H1 (cell line): Measurements from ENCODE around the gene MTNR1B. TPM values are rescaled to one million over a fixed set of nuclear protein-coding genes. Genes with fewer than 3 reads are reported as not detected.

Source experiments
- CTCF ChIA-PET: fragments of 300-600 bp; sonication (Branson Sonifier 250); formaldehyde crosslinking; loops from one replicate; lab custom pipeline; 2021; ENCODE audit not compliant: partially characterized antibody; lab: Charles Lee
- POLR2A ChIA-PET: fragments of 300-600 bp; sonication (Branson Sonifier 250); formaldehyde crosslinking; loops from one replicate; lab custom pipeline; 2021; ENCODE audit warnings: inconsistent platforms; ENCODE audit not compliant: partially characterized antibody; lab: Charles Lee
- DNase-seq, 2 experiments: peaks; one replicate each; pipeline versions ENCODE4 v3.0.0 to v3.0.0-alpha.2; 2010 to 2022; ENCODE audit warnings: low spot score in 2 of 2, low read depth in 1 of 2, mixed read lengths in 1 of 2
- FAIRE-seq: peaks from 2 replicates; lab custom pipeline; 2011; peaks lifted over from hg19 to GRCh38; lab: Jason Lieb, UNC
- H2AFZ ChIP-seq: 2 replicates; pipeline ENCODE4 v1.8.1; 2012; ENCODE audit warnings: low read length, inconsistent platforms
- H2AK5ac ChIP-seq: 2 replicates; pipeline ENCODE4 v1.6.1; 2013; ENCODE audit warnings: low read depth, low read length
- H2BK120ac ChIP-seq: replicated peaks from 2 replicates; pipeline ENCODE3; 2013; ENCODE audit warnings: low read depth, low read length, inconsistent platforms
- H2BK12ac ChIP-seq: 2 replicates; pipeline ENCODE4 v1.6.1; 2013; ENCODE audit warnings: low read depth, low read length
- H2BK15ac ChIP-seq: 2 replicates; pipeline ENCODE4 v1.6.1; 2013; ENCODE audit warnings: low read length
- H2BK20ac ChIP-seq: 2 replicates; pipeline ENCODE4 v1.6.1; 2013; ENCODE audit warnings: low read length
- H2BK5ac ChIP-seq: 2 replicates; pipeline ENCODE4 v1.6.1; 2013; ENCODE audit warnings: low read depth, low read length
- H3K14ac ChIP-seq: 2 replicates; pipeline ENCODE4 v1.6.1; 2013; ENCODE audit warnings: inconsistent platforms; ENCODE audit not compliant: insufficient read length
- H3K18ac ChIP-seq: 2 replicates; pipeline ENCODE4 v1.6.1; 2013; ENCODE audit warnings: low read length; ENCODE audit errors: extremely low read depth
- H3K23ac ChIP-seq: 2 replicates; pipeline ENCODE4 v1.6.1; 2013; ENCODE audit warnings: inconsistent platforms; ENCODE audit not compliant: insufficient read length
- H3K23me2 ChIP-seq: 2 replicates; pipeline ENCODE4 v1.6.1; 2013; ENCODE audit warnings: low read depth, low read length
- H3K27ac ChIP-seq: 2 replicates; pipeline ENCODE4 v1.6.1; 2011; ENCODE audit warnings: low read depth, low read length, inconsistent platforms
- H3K27me3 ChIP-seq, 4 experiments: replicated peaks in 1 of 4; 1 replicate in 1 of 4; 2 replicates in 3 of 4; pipeline versions ENCODE4 v1.6.1 to v1.8.1; 2011 to 2013; ENCODE audit warnings: low read length in 3 of 4, mild to moderate bottlenecking in 3 of 4, inconsistent platforms in 2 of 4, mixed read lengths in 2 of 4, moderate library complexity in 1 of 4; ENCODE audit not compliant: control insufficient read depth in 3 of 4, insufficient read depth in 3 of 4; ENCODE audit errors: extremely low read depth in 1 of 4
- H3K36me3 ChIP-seq, 4 experiments: 2 replicates each; pipeline versions ENCODE4 v1.6.1 to v1.8.1; 2011 to 2013; ENCODE audit warnings: mild to moderate bottlenecking in 4 of 4, low read length in 3 of 4, moderate library complexity in 2 of 4, control low read depth in 1 of 4, inconsistent platforms in 1 of 4; ENCODE audit not compliant: insufficient read depth in 4 of 4, control insufficient read depth in 2 of 4
- H3K4ac ChIP-seq: replicated peaks from 2 replicates; pipeline ENCODE3; 2013; ENCODE audit warnings: low read length, low read depth, mixed read lengths, inconsistent platforms; ENCODE audit not compliant: insufficient read length
- H3K4me1 ChIP-seq, 4 experiments: replicated peaks in 1 of 4; 1 replicate in 1 of 4; 2 replicates in 3 of 4; pipeline versions ENCODE4 v1.6.1 to v1.8.1; 2011 to 2013; ENCODE audit warnings: low read length in 3 of 4, inconsistent platforms in 2 of 4, mixed read lengths in 1 of 4; ENCODE audit not compliant: insufficient read depth in 4 of 4, control insufficient read depth in 3 of 4
- H3K4me2 ChIP-seq, 2 experiments: 2 replicates each; pipeline versions ENCODE4 v1.6.1 to v1.8.1; 2011 to 2013; ENCODE audit warnings: low read depth in 2 of 2, low read length in 2 of 2, control low read depth in 1 of 2, inconsistent platforms in 1 of 2, mild to moderate bottlenecking in 1 of 2; ENCODE audit not compliant: insufficient read depth in 1 of 2
- H3K4me3 ChIP-seq, 4 experiments: fragments of 200-600, 300-600 bp in 1 of 4; sonication (generic), shearing (Covaris generic), sonication (Bioruptor Twin) in 1 of 4; 2 replicates each; pipeline versions ENCODE4 v1.5.1 to v1.8.1; 2011 to 2016; ENCODE audit warnings: low read length in 4 of 4, low read depth in 3 of 4, control low read depth in 2 of 4, inconsistent platforms in 2 of 4, mild to moderate bottlenecking in 2 of 4, mixed read lengths in 1 of 4, moderate library complexity in 1 of 4; ENCODE audit not compliant: insufficient read depth in 2 of 4; ENCODE audit errors: extremely low read depth in 1 of 4
- H3K56ac ChIP-seq: replicated peaks from 2 replicates; pipeline ENCODE3; 2013; ENCODE audit warnings: low read depth, mild to moderate bottlenecking, mixed read lengths, low read length, inconsistent platforms; ENCODE audit not compliant: insufficient read length
- H3K79me1 ChIP-seq: 2 replicates; pipeline ENCODE4 v1.6.1; 2013; ENCODE audit warnings: low read depth, low read length, control low read depth
- H3K79me2 ChIP-seq, 2 experiments: 2 replicates each; pipeline versions ENCODE4 v1.6.1 to v1.8.1; 2012 to 2013; ENCODE audit warnings: low read length in 2 of 2, mild to moderate bottlenecking in 2 of 2, inconsistent platforms in 1 of 2; ENCODE audit not compliant: insufficient read depth in 2 of 2, control insufficient read depth in 1 of 2
- H3K9ac ChIP-seq, 4 experiments: replicated peaks in 1 of 4; 1 replicate in 1 of 4; 2 replicates in 3 of 4; pipeline versions ENCODE4 v1.6.1 to v1.8.1; 2011 to 2013; ENCODE audit warnings: low read depth in 3 of 4, low read length in 3 of 4, control low read depth in 2 of 4, mild to moderate bottlenecking in 2 of 4, moderate library complexity in 2 of 4, inconsistent platforms in 1 of 4; ENCODE audit errors: extremely low read depth in 1 of 4
- H3K9me3 ChIP-seq, 2 experiments: 2 replicates each; pipeline versions ENCODE4 v1.6.1 to v1.8.1; 2012 to 2013; ENCODE audit warnings: mild to moderate bottlenecking in 2 of 2, moderate library complexity in 2 of 2, control low read depth in 1 of 2, inconsistent platforms in 1 of 2, low read depth in 1 of 2, low read length in 1 of 2, mixed read lengths in 1 of 2; ENCODE audit not compliant: insufficient read depth in 2 of 2
- H4K20me1 ChIP-seq, 2 experiments: replicated peaks in 1 of 2; 2 replicates each; pipeline versions ENCODE3 to v1.8.1; 2011 to 2013; ENCODE audit warnings: inconsistent platforms in 2 of 2, low read length in 2 of 2, mild to moderate bottlenecking in 1 of 2; ENCODE audit not compliant: insufficient read depth in 2 of 2, control insufficient read depth in 1 of 2
- H4K5ac ChIP-seq: 2 replicates; pipeline ENCODE4 v1.6.1; 2013; ENCODE audit warnings: low read length, low read depth, mixed read lengths, inconsistent platforms; ENCODE audit not compliant: insufficient read length
- H4K8ac ChIP-seq: 2 replicates; pipeline ENCODE4 v1.8.0; 2013; ENCODE audit warnings: mild to moderate bottlenecking, moderate library complexity, low read length, inconsistent platforms; ENCODE audit not compliant: insufficient read depth; ENCODE audit errors: extremely low read depth
- H4K91ac ChIP-seq: replicated peaks from 2 replicates; pipeline ENCODE3; 2013; ENCODE audit warnings: low read length, mixed read lengths, inconsistent platforms; ENCODE audit not compliant: insufficient read length
- CHD1 ChIP-seq: IDR thresholded peaks from 2 replicates; pipeline ENCODE4 v1.6.1; 2012; ENCODE audit warnings: low read depth, low read length, improper control_type of control experiment
- FOSL1 ChIP-seq: IDR thresholded peaks from 2 replicates; pipeline ENCODE4 v1.6.1; 2011; ENCODE audit warnings: mild to moderate bottlenecking, low read depth, low read length, moderate library complexity; ENCODE audit not compliant: insufficient read depth
- HDAC2 ChIP-seq, 2 experiments: fragments of 300-600 bp in 1 of 2; sonication (generic) in 1 of 2; IDR thresholded peaks; 2 replicates each; pipeline ENCODE4 v1.6.1; 2011 to 2012; ENCODE audit warnings: low read depth in 2 of 2, low read length in 2 of 2, mild to moderate bottlenecking in 2 of 2, moderate library complexity in 2 of 2, borderline replicate concordance in 1 of 2, inconsistent platforms in 1 of 2
- KDM5A ChIP-seq: fragments of 200-600 bp; IDR thresholded peaks from 2 replicates; pipeline ENCODE4 v1.7.1; 2012; ENCODE audit warnings: mild to moderate bottlenecking, low read length, inconsistent platforms, mixed read lengths
- NRF1 ChIP-seq: IDR thresholded peaks from 2 replicates; pipeline ENCODE4 v1.6.1; 2011; ENCODE audit warnings: mild to moderate bottlenecking, low read depth, low read length, improper control_type of control experiment
- SIRT6 ChIP-seq: IDR thresholded peaks from one replicate; pipeline ENCODE4 v1.7.1; 2012; ENCODE audit warnings: low read length, inconsistent platforms
- TAF7 ChIP-seq: optimal IDR thresholded peaks from 2 replicates; pipeline ENCODE3; 2011; ENCODE audit warnings: low read depth, mild to moderate bottlenecking, inconsistent platforms, low read length, moderate library complexity, borderline replicate concordance
- USF2 ChIP-seq: IDR thresholded peaks from 2 replicates; pipeline ENCODE4 v1.6.1; 2011; ENCODE audit warnings: low read length, improper control_type of control experiment
- ZNF274 ChIP-seq: IDR thresholded peaks from 2 replicates; pipeline ENCODE4 v1.7.0; 2012; ENCODE audit warnings: low read length, borderline replicate concordance; ENCODE audit errors: extremely low read depth
- polyA plus RNA-seq, 7 experiments: library from polyadenylated mRNA; depleted of rRNA in 3 of 7; stranded (reverse) in 5 of 7; unstranded in 2 of 7; fragments of >200 nt in 5 of 7; fragments of 200-250 nt in 2 of 7; gene quantifications; 1 replicate in 5 of 7; 2 replicates in 1 of 7; 4 replicates in 1 of 7; pipeline versions ENCODE4 v1.2.1 to v1.2.3, GENCODE V29; 2011 to 2013; ENCODE audit warnings: missing spikeins in 2 of 7, mixed read lengths in 2 of 7
- total RNA-seq: library from RNA; stranded (reverse); fragmentation: NEBNext Ultra II Directional; extraction: Animal tissue kit (Norgen Biotek cat#: 25700); gene quantifications from 2 replicates; pipeline ENCODE4 v1.2.1, GENCODE V29; 2021

Gene MTNR1B
- total and polyA plus RNA-seq, 2 of the 8 experiments (the other 6 are each of a cell fraction or from before 2014, with no cell fraction given) = 0.08 TPM; not detected in 1

GRCh38 chr11:92976681-92977080, 7.2 kb downstream of the MTNR1B start:
- Histone ChIP-seq H3K23ac (no peak overlapping the region), H3K27me3 (no peaks in the 10 kb centered on the region; a peak in 1 of 7 replicates), H4K8ac (no peak overlapping the region), H3K79me1 (no peaks in the 10 kb centered on the region), H2BK5ac (no peak overlapping the region), H3K14ac (no peak overlapping the region), H3K36me3 (no peaks in the 10 kb centered on the region), H2AK5ac (no peak overlapping the region), H4K20me1 (no peaks in the 10 kb centered on the region), H3K23me2 (no peaks in the 10 kb centered on the region; the same call in 1 of the 2 replicates), H2BK12ac (no peak overlapping the region), H3K4me3 (no peak overlapping the region), H3K9me3 (no peaks in the 10 kb centered on the region), H3K4me2 (no peak overlapping the region), H2AFZ (no peak overlapping the region), H4K5ac (no peak overlapping the region), H2BK120ac (no peak overlapping the region), H3K4me1 (no peaks in the 10 kb centered on the region), H3K4ac (no peak overlapping the region), H3K79me2 (no peaks in the 10 kb centered on the region), H2BK20ac (no peak overlapping the region), H3K27ac (no peak overlapping the region), H3K18ac (no peak overlapping the region), H3K9ac (no peak overlapping the region), H3K56ac (no peak overlapping the region), H2BK15ac (no peak overlapping the region), H4K91ac (no peak overlapping the region)
- DNase-seq (no peak), FAIRE-seq (no peak)
- TF ChIP-seq SIRT6 (no peak), KDM5A (no peak), USF2 (no peak), HDAC2 (IDR thresholded peaks at IDR 0.05; ENCODE audit: borderline replicate concordance in 1 of 2, low read depth in 2 of 2, low read length in 2 of 2) (no peak), ZNF274 (no peak), FOSL1 (no peak), NRF1 (no peak), CHD1 (no peak), TAF7 (no peak)
- ChIA-PET POLR2A (no interaction called here), CTCF (interaction anchor here (1.0 kb wide), 1 partner anchor 35 kb away, joined by 4 read pairs; no protein-coding TSS in a partner anchor)
